Renal pelvis (tissue), 4 donors: ENCODE data around the gene ATP2C2. TPM values are rescaled to one million over a fixed set of nuclear protein-coding genes. Genes with fewer than 3 reads are reported as not detected.
"Not testable (repeated sequence)": the region's sequence is repeated elsewhere in the genome, so short reads cannot be mapped to it uniquely, and the experiment has no call there.

Experiments
- DNase-seq: peaks from one replicate; pipeline ENCODE4 v3.0.0-alpha.2; 2013
- polyA plus RNA-seq, 3 donors: library from polyadenylated mRNA; unstranded; fragments of 120-200 nt; gene quantifications; one replicate each; pipeline ENCODE4 v1.2.1, GENCODE V29; 2013; ENCODE audit not compliant: insufficient read length in 3 of 3

ATP2C2 gene
- polyA plus RNA-seq, 3 donors, result 0.46 to 2.9 (median 1.4) TPM

DNA sequence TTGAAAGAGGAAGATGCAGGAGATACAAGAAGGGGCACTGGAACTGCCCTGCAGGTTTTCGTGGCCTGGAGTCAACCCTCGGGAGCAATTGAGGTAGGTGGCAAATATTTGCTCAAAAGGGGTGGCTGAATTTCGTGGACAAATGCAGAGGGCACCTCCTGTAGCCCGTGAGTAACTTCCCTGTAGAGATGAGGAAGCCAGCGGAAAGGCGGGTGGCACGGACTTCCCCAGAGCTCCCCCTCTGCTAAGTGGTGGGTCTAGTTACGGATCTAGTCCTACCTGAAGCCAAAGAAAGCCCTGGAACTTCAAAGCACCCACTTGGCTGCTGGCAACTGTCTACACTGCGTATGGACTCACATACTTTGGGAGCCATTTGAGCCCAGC is 1.0 kb upstream of the ATP2C2 start:
- no peak for DNase-seq

DNA sequence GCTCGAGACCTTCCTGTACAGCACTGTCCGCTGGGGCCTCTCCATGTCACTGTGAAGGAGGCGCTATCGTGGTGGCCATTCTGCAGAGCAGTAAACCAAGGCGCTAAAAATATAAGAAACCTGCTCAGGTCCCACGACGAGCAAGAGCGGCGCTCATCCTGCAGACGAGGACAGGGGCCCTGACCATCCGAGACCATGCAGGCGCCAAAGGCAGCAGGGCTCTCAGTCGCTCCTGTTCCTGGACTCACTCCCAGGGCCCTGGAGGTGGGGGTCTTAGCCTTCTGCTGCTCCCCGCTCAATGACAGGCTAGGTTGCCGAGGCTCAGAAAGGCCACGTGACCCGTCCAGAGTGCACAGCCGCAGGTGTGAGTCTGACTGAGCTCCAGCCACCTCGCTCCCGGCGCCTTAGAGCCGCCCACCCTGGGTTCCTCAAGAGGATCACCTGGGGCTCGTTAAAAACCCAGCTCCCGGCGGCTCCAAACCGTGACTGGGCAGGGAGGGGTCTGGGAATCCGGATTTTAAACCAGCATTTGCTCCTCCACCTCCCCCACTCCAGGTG is 509 bp upstream of the ATP2C2 start:
- DNase-seq, result no peak

DNA sequence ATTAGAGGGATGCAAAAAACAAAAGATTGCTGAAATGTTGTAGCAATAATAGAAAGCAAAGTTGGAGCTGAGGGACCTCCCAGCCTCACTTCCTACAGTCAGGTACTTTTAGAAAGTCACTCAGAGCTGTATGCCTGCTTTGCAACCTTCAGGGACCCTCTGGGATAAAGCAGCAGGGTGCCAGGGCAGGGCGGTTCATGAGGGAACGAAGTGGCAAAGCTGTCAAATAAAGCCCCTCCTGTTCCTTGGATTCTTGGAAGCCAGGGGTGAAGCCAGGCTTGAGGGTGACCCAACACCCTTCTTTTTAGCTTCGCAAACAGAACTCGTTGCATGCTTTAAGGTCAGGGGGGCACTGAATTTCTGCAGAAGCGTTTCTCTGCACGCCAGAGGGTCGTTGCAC is 767 bp downstream of the ATP2C2 start:
- no peak for DNase-seq

DNA sequence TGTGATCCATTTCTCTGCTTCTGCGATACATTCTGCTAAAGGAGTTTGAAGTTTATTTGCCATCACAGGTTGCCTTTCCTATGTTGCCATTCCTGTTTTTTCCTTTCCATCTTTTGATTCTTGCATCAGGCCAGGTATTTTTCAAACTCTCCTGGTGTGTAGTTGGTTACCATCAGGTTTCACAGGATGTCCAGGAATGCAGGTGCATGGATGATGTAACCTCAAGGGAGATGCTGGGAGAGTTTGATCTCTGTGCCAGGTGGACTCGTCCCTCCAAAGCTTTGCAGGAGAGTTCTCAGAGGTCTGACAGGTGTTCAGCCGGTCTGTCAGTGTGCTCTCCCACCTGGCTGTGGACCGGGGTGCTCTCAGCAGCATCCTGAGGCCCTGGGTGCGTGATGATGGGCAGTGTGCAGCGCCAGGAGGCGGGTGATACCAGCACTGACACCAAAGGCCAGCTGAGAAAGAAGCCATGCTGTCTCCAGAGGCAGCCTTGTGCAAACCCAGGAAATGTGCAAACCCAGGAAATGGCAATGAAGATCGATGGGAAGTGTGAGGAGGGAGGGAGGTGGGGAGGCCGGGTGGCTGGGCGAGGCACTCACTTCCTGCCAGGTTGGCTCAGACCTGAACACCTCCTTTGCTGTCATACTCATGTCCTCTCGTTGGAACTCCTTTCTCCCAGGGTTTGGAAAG is 1.7 kb downstream of the ATP2C2 start:
- DNase-seq, result no peak

DNA sequence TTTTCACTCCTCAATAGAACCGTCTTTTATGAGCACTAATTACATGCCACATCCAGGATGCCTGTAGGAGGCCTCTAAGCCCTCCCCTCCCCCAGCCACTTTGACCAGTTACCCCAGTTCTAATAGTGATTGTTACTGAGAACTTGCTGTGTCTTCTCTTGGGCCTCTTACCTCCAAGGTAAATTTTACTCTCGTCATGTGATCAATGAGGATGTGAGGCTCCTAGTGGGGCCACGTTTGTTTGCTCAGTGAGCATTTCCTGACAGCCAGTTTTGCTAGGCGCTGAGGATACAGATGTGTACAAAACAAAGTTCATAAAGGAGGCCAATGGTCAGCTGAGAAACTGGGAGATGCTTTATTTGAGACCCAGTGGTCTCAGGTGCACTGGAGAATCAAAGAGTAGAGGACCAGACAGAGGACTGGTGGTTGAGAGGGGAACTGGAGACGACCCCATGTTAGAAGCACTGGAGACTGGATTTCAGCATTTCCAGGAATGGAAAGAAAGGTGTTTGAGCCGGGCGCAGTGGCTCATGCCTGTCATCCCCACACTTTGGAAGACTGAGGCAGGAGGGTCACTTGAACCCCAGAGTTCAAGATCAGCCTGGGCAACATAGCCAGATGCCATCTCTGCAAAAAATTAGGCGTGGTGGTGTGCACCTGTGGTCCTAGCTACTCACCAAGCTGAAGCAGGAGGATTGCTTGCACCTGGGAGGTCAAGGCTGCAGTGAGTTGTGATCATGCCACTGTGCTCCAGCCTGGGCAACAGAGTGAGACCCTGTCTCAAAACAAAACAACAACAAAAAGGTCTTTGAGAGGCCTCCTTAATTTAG is 2.6 kb downstream of the ATP2C2 start:
- no peak for DNase-seq

DNA sequence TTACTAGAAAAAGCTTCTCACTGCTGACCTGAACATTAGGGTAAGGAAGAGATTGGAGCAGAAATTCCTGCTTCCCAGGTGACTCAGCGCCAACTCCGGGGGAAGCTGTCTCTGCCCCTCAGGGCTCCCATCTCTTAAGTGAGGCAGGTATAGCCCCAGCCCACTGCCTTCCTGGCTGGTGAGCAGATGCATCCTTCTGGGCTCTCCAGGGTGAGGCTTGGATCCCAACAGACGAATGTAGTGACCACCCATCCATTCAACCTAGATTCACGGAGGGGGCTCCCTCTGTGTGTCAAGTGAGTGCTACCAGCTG is 3.2 kb downstream of the ATP2C2 start:
- no peak for DNase-seq

DNA sequence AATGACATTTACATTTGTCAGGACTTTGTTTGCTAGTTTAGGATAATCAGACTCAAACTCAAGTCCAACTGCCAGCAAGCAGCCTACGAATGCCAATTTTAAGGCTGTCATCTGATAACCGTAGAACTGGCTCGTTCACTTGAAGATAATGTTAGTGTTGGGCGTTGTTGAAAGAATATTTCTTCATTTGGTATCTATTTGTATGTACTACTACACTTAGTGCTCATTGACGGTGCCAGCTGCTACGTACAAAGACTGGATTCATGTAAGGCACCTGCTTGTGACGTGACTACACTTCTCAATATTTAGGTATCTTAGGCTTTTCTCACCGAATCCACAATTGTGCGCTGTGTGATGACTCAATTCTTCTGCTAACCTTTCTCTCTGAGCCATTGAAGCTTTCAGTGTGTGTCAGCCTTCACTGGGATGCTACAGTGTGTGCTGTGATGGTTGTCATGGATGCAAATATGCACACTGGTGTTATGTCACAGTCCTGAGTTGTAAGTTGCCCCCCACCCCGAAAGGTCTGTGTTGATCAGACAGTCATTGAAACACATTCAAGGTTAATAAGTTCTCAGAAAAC is 5.7 kb downstream of the ATP2C2 start:
- no peak for DNase-seq

DNA sequence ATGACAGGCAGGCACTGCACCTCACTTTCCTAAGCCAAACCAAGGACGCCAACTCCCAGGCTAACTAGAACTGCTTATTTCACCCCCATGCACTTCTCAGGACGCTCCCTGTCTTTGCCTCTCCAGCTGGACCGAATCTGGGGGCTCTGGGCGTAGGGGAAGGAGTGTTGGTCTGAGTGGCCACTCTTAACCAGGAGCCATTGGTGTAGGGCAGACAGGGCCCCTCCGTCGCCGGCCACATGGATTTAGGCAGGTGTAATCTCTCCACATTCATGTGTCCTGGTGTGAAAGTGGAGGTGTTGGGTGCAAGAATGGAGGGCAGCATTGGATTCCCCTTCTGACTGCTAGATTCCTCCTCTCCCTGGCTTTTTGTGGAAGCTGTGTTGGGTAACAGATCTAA is 9.8 kb downstream of the ATP2C2 start:
- no peak for DNase-seq

DNA sequence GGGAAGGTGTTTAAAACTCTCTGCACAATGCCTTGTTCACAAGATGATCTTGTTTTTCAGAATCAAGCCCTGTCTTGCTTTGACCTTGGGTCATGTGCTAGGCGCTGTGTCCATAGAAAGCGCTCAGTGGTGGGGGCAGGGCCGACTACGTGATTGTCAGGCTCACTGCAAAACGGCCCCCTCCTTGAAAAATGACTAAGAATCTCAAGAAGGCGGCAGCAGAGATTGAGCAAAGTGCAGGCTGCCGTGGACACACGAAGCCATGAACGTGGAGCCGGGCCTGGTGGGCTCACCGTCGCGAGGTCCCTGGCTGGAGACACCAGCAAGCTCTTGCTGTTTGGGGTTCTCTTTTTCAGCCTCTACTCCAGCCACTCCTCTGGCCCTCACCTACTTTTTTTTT is 10.2 kb downstream of the ATP2C2 start:
- no peak for DNase-seq

DNA sequence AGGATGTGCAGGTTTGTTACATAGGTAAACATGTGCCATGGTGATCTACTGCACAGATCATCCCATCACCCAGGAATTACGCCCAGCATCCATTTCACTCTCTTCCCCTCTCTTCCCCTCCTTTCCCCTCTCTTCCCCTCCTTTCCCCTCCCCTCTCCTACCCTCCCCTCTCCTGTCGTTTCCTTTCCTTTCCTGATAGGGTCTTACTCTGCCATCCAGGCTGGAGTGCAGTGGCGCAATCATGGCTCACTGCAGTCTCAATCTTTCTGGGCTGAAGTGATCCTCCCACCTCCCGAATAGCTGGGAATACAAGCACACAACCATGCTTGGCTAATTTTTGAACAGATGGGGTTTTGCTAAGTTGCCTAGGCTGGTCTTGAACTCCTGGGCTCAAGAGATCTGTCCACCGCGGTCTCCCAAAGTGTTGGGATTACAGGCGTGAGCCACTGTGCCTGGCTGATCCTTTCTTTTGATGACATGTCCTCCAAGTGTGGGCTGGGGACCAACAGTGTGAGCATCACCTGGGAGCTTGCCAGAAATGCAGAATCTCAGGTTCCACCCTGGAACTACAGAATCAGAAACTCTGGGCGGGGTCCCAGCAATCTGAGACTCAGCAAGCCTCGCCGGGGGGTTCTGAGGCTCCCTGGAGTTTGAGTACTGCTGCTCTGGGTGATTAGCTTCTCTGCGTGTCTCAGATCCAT is 10.8 kb downstream of the ATP2C2 start:
- DNase-seq, result no peak

DNA sequence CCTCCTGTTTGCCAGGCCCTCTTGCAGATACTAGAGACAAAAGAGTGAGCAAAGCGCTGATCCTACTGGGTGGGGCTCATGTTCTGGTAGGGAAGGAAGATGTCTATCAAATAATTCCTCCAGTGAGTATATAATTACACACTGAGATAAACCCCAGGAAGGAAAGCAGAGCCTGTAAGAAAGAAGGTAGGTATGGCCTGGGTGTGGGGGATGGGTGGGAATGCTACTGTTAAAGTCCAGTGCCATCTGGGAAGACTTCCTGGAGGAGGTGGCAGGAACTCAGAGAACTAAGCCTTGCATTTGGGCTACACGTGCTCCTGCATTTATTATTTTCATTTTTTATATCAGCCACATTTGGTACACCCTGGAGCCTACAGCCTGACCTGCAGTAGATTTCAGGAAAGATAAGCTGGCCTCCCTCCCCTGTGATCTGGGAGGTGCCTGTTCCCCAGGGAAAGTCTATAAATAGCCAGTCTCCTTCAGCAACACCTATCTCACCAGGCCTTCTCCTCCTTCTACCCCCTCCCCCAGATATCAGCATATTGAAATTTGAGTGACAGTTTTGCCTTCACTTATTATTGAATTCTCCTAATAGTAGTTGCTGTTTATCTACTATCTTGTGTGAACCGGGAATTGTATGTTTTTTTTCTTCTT is 11.5 kb downstream of the ATP2C2 start:
- DNase-seq, result no peak

DNA sequence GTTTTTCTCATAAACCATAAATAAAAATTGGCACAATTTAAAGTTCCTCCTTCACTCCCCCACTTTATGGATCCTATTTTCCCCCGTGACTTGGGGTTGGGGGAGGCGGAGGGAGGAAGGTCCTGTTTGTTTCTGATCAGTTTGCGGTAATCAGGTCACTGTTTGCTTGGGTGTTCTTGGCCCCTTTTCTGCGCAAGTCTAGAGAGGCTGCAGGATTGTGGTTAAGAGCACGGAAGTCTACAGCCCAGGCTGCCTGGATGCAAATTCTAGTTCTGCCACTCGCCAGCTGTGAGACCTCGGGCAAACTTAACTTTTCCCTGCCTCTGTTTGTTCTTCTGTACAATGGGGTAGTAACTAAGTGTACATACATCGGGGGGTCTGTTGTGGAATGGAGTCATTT is 12.1 kb downstream of the ATP2C2 start:
- DNase-seq, result no peak

DNA sequence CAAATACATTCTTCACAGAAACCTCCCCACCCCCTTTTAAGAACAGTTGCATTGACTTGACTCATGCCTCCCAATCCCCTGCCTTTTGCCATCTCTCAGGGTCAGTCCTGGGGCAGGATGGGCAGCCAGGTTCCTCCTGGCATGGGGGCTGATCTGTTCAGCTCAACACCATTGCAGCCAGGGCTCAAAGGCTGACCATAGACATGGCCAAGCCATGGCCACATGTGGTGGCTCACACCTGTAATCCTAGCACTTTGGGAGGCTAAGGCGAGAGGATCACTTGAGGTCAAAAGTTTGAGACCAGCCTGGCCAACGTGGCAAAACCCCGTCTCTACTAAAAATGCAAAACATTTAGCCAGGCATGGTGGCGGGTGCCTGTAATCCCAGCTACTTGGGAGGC is 14.1 kb downstream of the ATP2C2 start:
- no peak for DNase-seq

DNA sequence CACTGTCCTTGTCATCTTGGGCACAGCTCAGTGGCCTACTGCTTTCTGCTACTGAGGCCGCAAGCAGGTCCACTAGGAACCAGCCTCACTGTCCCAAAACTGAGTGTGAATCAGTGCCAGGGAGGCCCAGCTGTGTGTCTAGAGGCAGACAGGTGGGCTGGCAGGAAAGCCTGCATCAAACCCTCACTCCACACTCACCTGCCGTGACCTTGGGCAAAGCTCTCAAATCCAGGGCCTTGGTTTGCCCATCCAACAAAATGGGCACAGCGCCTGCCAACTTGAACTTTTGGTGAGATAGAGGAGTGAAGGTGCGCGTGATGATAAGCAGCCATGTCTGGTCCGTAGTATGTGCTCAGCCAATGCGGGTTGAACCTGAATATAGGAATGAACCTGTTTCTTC is 14.8 kb downstream of the ATP2C2 start:
- no peak for DNase-seq

DNA sequence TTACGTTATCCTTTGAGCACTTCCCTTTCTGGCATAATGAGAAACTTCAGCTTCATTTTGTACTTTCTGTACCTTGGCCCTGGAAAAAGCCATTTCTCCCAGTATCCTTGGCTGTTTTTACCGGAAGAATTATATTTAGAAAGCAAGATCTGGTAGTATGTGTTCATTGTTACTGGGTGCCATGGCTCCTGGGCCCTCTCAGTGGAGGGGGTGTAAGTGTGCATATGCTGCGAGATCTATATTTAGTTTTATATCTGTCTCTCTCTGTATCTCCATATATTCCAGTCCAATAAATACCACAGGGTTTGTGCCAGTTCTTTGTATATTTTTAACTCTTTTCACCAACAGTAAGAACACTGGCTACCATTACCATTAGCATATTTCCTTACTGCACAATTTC is 17.7 kb downstream of the ATP2C2 start:
- DNase-seq, result no peak

DNA sequence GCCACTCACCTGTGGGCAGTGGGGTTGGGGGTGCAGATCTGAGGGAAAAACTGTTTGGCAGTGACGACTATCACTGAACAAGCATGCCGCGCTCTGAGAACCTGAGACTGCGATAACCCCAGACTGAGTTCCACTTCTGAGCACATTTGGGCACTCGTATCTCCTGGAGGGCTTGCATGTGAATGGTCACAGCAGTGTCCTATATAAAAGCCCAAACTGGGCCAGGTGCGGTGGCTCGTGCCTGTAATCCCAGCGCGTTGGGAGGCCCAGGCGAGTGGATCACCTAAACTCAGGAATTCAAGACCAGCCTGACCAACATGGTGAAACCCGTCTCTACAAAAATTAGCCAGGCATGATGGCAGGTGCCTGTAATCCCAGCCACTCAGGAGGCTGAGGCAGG is 18.7 kb downstream of the ATP2C2 start:
- DNase-seq, result no peak

DNA sequence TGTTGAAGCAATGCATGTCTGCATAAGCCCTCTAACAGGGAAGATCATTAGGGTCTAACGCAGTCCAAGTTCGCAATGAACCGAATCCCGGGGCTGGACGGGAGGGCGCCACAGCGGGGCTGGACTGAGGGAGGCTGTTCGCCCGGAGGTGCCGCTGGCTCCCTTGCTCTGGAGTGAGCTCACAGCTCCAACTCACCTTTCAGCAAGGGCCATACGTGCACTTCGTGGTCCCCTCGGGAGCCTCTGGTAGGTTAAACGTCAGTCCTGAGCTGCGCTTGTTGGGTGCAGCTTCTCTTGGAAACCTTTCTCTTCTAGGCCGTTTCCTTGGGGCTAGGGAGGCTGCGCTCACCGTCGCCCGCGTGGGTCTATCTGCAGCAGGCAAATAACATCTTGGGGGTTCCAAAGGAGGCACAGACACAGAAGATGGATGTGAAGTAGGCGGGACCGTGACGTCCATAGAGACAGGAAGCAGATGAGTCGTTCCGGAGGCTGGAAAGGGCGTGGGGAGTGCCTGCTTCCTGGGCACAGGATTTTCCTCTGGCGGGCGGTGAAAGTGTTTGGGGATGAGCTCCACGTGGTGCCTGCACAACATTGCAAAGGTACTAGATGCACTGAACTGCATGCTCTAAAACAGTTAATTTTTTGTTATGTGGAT is 21.9 kb downstream of the ATP2C2 start:
- DNase-seq, result no peak

DNA sequence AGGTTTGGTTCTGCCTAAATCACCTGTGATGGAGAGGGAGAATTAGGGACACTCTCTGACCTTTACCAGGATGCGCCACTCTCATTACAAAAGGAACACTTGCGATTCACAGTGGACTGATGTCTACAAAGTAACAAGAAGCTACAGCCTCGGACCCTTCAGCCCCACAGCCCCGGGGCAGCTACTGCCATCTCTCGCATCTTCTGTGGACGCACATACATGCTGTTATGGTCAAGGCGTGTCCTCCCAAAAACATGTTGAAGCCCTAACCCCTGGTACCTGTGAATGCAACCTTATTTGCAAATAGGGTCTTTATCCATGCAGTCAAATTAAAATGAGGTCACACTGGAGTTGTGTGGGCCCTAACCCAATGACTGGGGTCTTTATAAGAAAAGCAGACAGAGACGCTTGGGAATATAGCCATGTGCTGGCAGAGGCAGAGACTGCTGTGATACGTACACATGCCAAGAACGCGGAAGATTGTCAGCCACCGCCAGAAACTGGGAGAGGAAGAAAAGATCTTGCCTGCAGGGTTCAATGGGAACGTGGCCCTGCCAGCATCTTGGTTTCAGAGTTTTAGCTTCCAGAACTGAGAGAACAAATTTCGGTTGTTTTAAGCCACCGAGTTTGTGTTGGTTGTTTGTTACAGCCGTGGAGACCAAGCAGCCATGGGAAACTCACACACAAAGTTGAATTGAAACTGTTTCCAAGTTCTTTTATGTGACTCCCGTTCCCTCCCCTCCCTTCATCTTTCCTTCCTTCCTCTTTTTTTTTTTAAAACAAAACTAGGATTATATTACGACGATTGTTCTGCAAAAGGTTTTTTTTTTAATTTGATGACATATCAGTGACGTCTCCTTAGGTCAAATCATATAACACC is 23.1 kb downstream of the ATP2C2 start:
- no peak for DNase-seq

DNA sequence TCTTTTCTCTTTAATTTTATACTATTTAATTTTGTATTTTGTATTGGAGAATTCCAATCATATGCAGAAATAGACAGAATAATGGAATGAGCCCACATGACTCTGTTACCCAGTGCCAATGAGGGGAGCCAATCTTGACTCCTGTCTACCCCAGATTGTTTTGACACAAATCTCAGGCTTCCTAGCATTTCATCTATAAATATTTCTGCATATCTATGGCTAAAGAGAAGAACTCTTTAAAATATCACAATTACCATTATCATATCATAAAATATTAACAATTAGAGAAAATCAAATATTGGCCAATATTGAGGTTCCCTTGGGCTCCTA is 23.7 kb downstream of the ATP2C2 start:
- DNase-seq, result no peak

DNA sequence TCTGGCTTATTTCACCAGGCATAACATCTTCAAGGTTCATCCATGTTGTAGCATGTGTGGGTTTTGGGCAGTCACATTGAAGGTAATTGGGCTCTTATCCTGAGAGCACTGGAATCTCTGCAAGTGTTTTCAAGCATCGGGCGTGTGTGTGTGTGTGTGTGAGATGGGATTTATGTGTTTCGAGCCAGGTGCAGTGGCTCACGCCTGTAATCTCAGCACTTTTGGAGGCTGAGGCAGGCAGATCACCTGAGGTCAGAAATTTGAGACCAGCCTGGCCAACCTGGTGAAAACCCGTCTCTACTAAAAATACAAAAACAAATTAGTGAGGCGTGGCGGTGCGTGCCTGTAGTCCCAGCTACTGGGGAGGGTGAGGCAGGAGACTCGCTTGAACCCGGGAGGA is 27.7 kb downstream of the ATP2C2 start:
- DNase-seq, result not testable (repeated sequence)
